GM12878 (cell line): ENCODE measurements around the gene DERA.

Experiments used
- CTCF ChIP-seq, 3 experiments: IDR thresholded peaks in 2 of 3; conservative IDR thresholded peaks in 1 of 3; 2 replicates each; pipeline ENCODE4 v1.5.1; 2011; ENCODE audit warnings: low read depth in 3 of 3, low read length in 3 of 3, mild to moderate bottlenecking in 3 of 3, control low read depth in 2 of 3, moderate library complexity in 2 of 3, inconsistent platforms in 1 of 3, mixed read lengths in 1 of 3; ENCODE audit not compliant: control insufficient read depth in 2 of 3, insufficient read depth in 1 of 3; ENCODE audit errors: extremely low read depth in 1 of 3
- POLR2A ChIP-seq: IDR thresholded peaks from 2 replicates; pipeline ENCODE4 v1.6.1; 2011; ENCODE audit warnings: low read depth, mild to moderate bottlenecking, low read length

GRCh38 chr12:15971211-15971610 is 60.1 kb downstream of the DERA start:
- TF ChIP-seq CTCF (IDR thresholded peaks at IDR 0.05 in 2 of 3, conservative IDR thresholded peaks at IDR 0.05 in 1 of 3; ENCODE audit: control insufficient read depth in 2 of 3, extremely low read depth in 1 of 3, insufficient read depth in 1 of 3, low read depth in 3 of 3, low read length in 3 of 3), result no peak
- TF ChIP-seq POLR2A, result no peak
